HepG2 (cell line): Measurements from ENCODE around the gene CDK5RAP2. TPM values are rescaled to one million over a fixed set of nuclear protein-coding genes. Genes with fewer than 3 reads are reported as not detected.

Experiments
- ATF1 ChIP-seq: IDR thresholded peaks from 2 replicates; pipeline ENCODE4 v1.6.1; 2016; ENCODE audit warnings: mild to moderate bottlenecking, control low read depth
- CEBPG ChIP-seq: IDR thresholded peaks from 2 replicates; pipeline ENCODE4 v1.6.1; 2016
- GABPB1 ChIP-seq: IDR thresholded peaks from 2 replicates; pipeline ENCODE4 v1.6.1; 2016; ENCODE audit warnings: mild to moderate bottlenecking, missing genetic modification reagents, moderate library complexity, missing compliant biosample characterization
- GATAD2A ChIP-seq: IDR thresholded peaks from 2 replicates; pipeline ENCODE4 v1.6.1; 2016
- HHEX ChIP-seq: IDR thresholded peaks from 2 replicates; pipeline ENCODE4 v1.6.1; 2016; ENCODE audit warnings: control low read depth
- HOXA7 ChIP-seq: sonication (generic); formaldehyde crosslinking; IDR thresholded peaks from 2 replicates; pipeline ENCODE4 v1.8.1; 2022; ENCODE audit warnings: mild to moderate bottlenecking, missing genetic modification reagents, moderate library complexity
- NPAS2 ChIP-seq: sonication (generic); formaldehyde crosslinking; IDR thresholded peaks from 2 replicates; pipeline ENCODE4 v1.8.0; 2022; ENCODE audit warnings: mild to moderate bottlenecking, missing genetic modification reagents, borderline replicate concordance
- PAX8 ChIP-seq: sonication (generic); formaldehyde crosslinking; IDR thresholded peaks from 2 replicates; pipeline ENCODE4 v1.8.0; 2022; ENCODE audit warnings: mild to moderate bottlenecking, missing genetic modification reagents, borderline replicate concordance
- PPARG ChIP-seq: conservative IDR thresholded peaks from 2 replicates; pipeline ENCODE4 v1.6.1; 2016; ENCODE audit warnings: missing biosample characterization, missing genetic modification reagents
- PTBP1 ChIP-seq: fragments of 200-400 bp; formaldehyde crosslinking; IDR thresholded peaks from 2 replicates; pipeline ENCODE4 v1.6.1; 2018; ENCODE audit warnings: low read length, low read depth; ENCODE audit not compliant: poor library complexity, severe bottlenecking
- ZC3H4 ChIP-seq: sonication (generic); formaldehyde crosslinking; IDR thresholded peaks from 2 replicates; pipeline ENCODE4 v1.4.0; 2020; ENCODE audit warnings: missing genetic modification reagents, borderline replicate concordance
- ZFP1 ChIP-seq: IDR thresholded peaks from 2 replicates; pipeline ENCODE4 v1.6.1; 2016
- ZFP37 ChIP-seq: sonication (generic); formaldehyde crosslinking; IDR thresholded peaks from 2 replicates; pipeline ENCODE4 v1.4.0; 2020; ENCODE audit warnings: missing genetic modification reagents, borderline replicate concordance
- ZFP90 ChIP-seq: sonication (generic); formaldehyde crosslinking; IDR thresholded peaks from 2 replicates; pipeline ENCODE4 v1.8.0; 2022; ENCODE audit warnings: missing genetic modification reagents, mild to moderate bottlenecking, inconsistent platforms, borderline replicate concordance
- ZNF451 ChIP-seq: sonication (generic); formaldehyde crosslinking; IDR thresholded peaks from 2 replicates; pipeline ENCODE4 v1.5.0; 2020; ENCODE audit warnings: mild to moderate bottlenecking, missing genetic modification reagents
- ZNF619 ChIP-seq: sonication (generic); formaldehyde crosslinking; IDR thresholded peaks from 2 replicates; pipeline ENCODE4 v1.4.0; 2020; ENCODE audit warnings: mild to moderate bottlenecking, missing genetic modification reagents
- ZNF660 ChIP-seq: sonication (generic); formaldehyde crosslinking; IDR thresholded peaks from 2 replicates; pipeline ENCODE4 v1.5.1; 2020; ENCODE audit warnings: mild to moderate bottlenecking, low read depth, missing genetic modification reagents, borderline replicate concordance
- ZNF672 ChIP-seq: sonication (generic); formaldehyde crosslinking; IDR thresholded peaks from 2 replicates; pipeline ENCODE4 v1.8.1; 2022; ENCODE audit warnings: missing genetic modification reagents
- polyA plus RNA-seq, 8 experiments: library from polyadenylated mRNA; depleted of rRNA in 3 of 8; stranded (reverse) in 7 of 8; unstranded in 1 of 8; fragments of >200 nt; fragmentation: Illumina TruSeq in 4 of 8; extraction: Trizol in 4 of 8; gene quantifications; 2 replicates each; pipeline versions ENCODE4 v1.2.1 to v1.2.3, GENCODE V29; 2011 to 2016; ENCODE audit warnings: low read depth in 4 of 8, missing spikeins in 1 of 8, mixed read lengths in 1 of 8; ENCODE audit not compliant: insufficient read depth in 1 of 8
- total RNA-seq, 5 experiments: library from RNA; depleted of rRNA; stranded (reverse); fragments of >200 nt; fragmentation: Illumina TruSeq; extraction: Trizol; gene quantifications; 2 replicates each; pipeline ENCODE4 v1.2.3, GENCODE V29; 2016; ENCODE audit warnings: low read depth in 1 of 5
- TF ChIP-seq, protein P1 (sequence below): sonication (generic); formaldehyde crosslinking; IDR thresholded peaks from 2 replicates; pipeline ENCODE4 v1.4.0; 2020; ENCODE audit warnings: missing genetic modification reagents, mild to moderate bottlenecking, borderline replicate concordance
- TF ChIP-seq, protein P2 (sequence below): sonication (generic); formaldehyde crosslinking; IDR thresholded peaks from 2 replicates; pipeline ENCODE4 v1.4.0; 2020; ENCODE audit warnings: missing genetic modification reagents
- TF ChIP-seq, protein P3 (sequence below): sonication (generic); IDR thresholded peaks from 2 replicates; pipeline ENCODE4 v1.6.1; 2016; ENCODE audit warnings: low read depth, borderline replicate concordance
- TF ChIP-seq, protein P4 (sequence below): IDR thresholded peaks from 2 replicates; pipeline ENCODE4 v1.6.1; 2016; ENCODE audit warnings: missing compliant biosample characterization, missing genetic modification reagents, borderline replicate concordance

CDK5RAP2 gene
- total and polyA plus RNA-seq, 2 of the 13 experiments (the other 11 are each of a cell fraction or from before 2014, with no cell fraction given), result 31.8 to 42.2 TPM

DNA sequence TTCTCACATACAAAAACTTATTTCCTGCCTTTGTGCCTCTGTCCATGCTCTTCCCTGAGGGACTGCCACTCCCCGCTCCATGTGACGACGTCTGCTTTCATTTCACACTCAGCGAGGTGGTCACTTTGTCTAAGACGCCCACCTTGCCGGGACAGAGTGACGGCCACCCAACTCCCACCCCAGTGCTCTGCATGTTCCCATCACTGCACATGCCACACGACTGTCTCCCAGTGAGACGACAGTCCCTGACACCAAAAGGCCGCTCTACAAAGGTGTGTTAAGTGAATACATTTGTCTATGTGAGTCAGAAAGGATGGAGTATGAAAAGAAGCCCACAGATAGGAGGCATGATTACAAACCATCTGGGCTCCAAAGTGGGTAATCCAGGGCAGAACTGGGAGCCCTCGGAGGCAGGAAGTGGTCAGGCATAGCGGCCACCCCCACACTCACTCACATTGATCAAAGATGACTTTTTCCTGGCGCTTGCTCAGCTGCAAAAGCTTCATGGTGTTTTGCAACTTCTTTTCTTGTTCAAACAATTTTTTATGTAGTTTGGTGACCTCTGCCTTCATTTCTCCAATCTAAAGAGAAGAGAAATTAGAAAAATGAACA, 185.8 kb downstream of the CDK5RAP2 start (continued):
- TF ChIP-seq, protein P1, sequence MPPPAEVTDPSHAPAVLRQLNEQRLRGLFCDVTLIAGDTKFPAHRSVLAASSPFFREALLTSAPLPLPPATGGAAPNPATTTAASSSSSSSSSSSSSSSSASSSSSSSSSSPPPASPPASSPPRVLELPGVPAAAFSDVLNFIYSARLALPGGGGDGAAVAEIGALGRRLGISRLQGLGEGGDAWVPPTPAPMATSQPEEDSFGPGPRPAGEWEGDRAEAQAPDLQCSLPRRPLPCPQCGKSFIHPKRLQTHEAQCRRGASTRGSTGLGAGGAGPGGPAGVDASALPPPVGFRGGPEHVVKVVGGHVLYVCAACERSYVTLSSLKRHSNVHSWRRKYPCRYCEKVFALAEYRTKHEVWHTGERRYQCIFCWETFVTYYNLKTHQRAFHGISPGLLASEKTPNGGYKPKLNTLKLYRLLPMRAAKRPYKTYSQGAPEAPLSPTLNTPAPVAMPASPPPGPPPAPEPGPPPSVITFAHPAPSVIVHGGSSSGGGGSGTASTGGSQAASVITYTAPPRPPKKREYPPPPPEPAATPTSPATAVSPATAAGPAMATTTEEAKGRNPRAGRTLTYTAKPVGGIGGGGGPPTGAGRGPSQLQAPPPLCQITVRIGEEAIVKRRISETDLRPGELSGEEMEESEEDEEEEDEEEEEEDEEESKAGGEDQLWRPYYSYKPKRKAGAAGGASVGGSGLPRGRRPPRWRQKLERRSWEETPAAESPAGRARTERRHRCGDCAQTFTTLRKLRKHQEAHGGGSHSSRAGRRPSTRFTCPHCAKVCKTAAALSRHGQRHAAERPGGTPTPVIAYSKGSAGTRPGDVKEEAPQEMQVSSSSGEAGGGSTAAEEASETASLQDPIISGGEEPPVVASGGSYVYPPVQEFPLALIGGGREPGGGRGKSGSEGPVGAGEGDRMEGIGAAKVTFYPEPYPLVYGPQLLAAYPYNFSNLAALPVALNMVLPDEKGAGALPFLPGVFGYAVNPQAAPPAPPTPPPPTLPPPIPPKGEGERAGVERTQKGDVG, result no peak
- TF ChIP-seq ZFP37 (CRISPR knock-in tag) (no peak), ZNF660 (no peak), ZNF451 (no peak), ZFP1 (no peak), PPARG (peak; percentile 90), CEBPG (CRISPR knock-in tag) (0 out of 2 replicates have a peak, but pooled peaks have one; percentile 7), GATAD2A (CRISPR knock-in tag) (peak; percentile 40; the same call in 1 of the 2 replicates), ATF1 (CRISPR knock-in tag) (no peak), HOXA7 (CRISPR knock-in tag) (no peak), PTBP1 (no peak), GABPB1 (0 out of 2 replicates have a peak, but pooled peaks have one; percentile 23), ZC3H4 (CRISPR knock-in tag) (no peak), ZNF672 (CRISPR knock-in tag) (no peak), NPAS2 (CRISPR knock-in tag) (no peak), ZNF619 (CRISPR knock-in tag) (no peak), HHEX (no peak), ZFP90 (CRISPR knock-in tag) (no peak), PAX8 (CRISPR knock-in tag) (no peak)
- TF ChIP-seq, protein P2, sequence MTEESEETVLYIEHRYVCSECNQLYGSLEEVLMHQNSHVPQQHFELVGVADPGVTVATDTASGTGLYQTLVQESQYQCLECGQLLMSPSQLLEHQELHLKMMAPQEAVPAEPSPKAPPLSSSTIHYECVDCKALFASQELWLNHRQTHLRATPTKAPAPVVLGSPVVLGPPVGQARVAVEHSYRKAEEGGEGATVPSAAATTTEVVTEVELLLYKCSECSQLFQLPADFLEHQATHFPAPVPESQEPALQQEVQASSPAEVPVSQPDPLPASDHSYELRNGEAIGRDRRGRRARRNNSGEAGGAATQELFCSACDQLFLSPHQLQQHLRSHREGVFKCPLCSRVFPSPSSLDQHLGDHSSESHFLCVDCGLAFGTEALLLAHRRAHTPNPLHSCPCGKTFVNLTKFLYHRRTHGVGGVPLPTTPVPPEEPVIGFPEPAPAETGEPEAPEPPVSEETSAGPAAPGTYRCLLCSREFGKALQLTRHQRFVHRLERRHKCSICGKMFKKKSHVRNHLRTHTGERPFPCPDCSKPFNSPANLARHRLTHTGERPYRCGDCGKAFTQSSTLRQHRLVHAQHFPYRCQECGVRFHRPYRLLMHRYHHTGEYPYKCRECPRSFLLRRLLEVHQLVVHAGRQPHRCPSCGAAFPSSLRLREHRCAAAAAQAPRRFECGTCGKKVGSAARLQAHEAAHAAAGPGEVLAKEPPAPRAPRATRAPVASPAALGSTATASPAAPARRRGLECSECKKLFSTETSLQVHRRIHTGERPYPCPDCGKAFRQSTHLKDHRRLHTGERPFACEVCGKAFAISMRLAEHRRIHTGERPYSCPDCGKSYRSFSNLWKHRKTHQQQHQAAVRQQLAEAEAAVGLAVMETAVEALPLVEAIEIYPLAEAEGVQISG, result no peak
- TF ChIP-seq, protein P3, sequence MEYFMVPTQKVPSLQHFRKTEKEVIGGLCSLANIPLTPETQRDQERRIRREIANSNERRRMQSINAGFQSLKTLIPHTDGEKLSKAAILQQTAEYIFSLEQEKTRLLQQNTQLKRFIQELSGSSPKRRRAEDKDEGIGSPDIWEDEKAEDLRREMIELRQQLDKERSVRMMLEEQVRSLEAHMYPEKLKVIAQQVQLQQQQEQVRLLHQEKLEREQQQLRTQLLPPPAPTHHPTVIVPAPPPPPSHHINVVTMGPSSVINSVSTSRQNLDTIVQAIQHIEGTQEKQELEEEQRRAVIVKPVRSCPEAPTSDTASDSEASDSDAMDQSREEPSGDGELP, result peak; percentile 37; the same call in 1 of the 2 replicates
- TF ChIP-seq, protein P4, sequence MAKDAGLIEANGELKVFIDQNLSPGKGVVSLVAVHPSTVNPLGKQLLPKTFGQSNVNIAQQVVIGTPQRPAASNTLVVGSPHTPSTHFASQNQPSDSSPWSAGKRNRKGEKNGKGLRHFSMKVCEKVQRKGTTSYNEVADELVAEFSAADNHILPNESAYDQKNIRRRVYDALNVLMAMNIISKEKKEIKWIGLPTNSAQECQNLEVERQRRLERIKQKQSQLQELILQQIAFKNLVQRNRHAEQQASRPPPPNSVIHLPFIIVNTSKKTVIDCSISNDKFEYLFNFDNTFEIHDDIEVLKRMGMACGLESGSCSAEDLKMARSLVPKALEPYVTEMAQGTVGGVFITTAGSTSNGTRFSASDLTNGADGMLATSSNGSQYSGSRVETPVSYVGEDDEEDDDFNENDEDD (CRISPR knock-in tag), result no peak
